ENCODE data around the gene ZKSCAN1.

Gene ZKSCAN1

DNA sequence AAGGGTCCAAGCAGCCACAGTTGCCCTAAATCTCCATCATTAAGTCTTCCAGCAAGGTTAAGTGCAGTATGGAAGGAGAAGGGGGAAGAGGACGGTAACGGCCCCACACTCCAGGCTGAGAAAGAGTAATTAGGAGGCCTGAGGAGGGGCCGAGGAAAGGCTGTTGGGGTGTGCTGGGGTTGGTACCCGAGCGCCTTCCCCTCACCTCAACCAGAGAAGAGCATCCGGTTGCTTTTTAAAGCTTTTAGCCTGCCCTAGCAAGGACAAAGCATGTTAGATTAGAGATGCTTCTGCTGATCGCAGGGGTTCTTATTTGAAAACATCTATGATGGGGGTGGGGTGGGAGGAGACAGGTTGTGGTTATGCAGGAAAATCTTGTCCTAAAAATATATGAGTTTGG is 25.2 kb downstream of the ZKSCAN1 start:
- no peak for DNase-seq

DNA sequence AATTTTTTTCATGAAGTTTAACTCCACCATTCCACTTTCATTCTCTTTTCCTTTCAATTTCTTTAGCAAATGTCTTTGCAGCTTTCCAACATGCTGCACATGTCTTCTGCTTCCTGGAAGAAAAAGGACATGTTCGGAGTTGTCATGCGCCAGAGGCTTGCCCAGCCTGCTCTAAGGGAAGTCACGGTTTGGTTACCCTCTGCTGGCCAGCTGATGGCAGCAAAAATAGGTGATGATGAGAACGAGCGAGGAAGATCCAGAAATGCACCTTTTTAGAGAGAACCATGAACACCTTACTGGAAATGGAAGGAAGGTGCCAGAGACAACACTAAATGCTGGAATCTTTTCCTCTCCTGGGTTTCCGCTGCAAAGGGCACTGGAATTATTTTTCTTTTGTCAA is 29.3 kb downstream of the ZKSCAN1 start:
- DNase-seq = no peak

DNA sequence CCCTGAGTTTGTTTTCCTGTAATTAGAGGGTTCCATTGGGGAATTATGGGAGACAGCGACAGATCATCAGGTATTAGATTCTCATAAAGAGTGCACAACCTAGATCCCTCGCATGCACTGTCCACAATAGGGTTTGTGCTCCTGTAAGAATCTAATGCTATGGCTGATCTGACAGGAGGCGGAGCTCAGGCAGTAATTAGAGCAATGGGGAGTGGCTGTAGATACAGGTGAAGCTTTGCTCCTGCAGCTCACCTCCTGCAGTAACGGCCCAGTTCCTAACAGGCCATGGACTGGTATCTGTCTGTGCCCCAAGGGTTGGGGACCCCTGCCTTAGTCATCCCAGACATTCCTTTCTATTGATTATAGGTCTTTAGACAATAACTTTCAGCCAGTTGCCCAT is 33.3 kb downstream of the ZKSCAN1 start:
- no peak for DNase-seq

DNA sequence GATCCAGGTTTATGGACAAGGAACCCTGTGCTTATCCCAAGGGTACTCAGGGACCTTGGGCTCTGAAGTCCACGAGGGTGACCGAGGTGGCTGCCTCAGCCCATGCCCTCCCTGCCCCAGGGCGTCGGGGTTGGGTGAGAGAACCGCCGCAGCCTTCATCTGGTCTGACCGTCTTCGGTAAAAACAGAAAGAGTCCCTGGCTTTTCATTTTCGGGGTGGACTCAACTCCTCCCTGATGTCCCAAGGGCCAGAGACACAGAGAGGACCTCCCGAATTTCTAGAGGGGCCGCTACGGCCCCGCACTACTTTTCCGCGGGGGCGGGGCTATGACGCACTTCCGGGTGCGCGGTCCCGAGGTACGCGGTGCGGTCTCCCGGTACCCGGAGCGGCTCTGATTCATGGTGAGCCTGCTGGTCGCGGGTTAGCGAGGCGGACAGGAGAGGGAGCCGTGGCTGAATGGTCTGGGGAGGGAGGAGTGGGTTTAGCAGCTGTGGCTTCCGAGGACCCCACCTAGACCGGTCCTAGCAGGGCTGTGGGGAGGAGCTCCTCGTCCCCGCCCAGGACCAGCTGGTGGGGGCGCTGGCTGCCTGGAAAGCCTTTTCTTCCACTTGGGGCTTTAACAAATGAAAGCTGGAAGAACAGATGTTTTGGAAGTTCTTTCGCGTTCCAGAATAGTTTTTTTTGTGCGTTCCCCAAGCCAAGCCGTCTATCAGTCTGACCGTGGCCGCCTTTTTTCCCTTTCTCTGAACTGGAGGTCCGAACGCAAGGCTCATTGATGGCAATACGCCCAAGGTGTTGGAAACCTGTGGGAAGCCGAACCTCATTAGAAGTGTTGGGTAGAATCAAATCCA is 34.3 kb downstream of the ZKSCAN1 start, which contains the start of gene ZSCAN21:
TSS of gene ZSCAN21 (plus strand) at position 334 of the 851 bp plus-strand sequence. CDS start 7,233 bp downstream, outside the sequence.
- DNase-seq = peak; percentile 85

DNA sequence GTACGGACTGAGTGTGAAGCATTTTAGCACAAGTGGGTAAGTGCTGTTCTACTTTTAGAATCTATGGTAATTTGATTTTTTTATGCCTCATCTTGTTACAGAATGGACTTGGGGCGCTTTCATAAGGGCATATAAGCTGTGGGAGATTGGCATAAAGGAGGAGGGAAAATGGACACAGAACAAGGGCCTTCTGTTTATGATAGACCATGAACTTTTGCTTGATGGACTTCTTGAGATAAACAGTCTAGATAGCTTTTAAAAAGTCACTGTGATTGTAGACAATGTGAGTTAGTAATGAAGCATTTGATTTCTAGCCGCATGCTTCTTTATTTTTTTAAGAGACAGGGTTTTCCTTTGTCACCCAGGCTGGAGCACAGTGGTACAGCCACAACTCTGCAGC is 36.2 kb downstream of the ZKSCAN1 start:
- DNase-seq = no peak

DNA sequence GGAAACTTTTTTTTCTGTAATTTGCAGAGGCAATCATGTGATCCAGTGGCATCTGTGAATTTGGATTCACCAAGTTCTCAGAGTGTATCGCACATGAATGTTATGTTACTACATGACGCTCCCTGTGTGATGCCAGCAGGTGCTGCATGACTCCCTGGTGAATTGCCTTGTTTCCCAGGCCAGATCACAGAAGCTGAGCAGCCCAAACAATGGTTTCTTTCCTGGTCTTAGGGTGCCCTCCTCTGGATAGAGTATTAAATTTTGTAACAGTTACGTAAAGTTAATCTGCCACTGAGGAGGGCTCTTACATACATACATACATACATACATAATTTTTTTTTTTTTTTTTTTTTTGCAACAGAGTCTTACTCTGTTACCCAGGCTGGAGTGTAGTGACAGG is 37.8 kb downstream of the ZKSCAN1 start:
- DNase-seq = peak; percentile 48

DNA sequence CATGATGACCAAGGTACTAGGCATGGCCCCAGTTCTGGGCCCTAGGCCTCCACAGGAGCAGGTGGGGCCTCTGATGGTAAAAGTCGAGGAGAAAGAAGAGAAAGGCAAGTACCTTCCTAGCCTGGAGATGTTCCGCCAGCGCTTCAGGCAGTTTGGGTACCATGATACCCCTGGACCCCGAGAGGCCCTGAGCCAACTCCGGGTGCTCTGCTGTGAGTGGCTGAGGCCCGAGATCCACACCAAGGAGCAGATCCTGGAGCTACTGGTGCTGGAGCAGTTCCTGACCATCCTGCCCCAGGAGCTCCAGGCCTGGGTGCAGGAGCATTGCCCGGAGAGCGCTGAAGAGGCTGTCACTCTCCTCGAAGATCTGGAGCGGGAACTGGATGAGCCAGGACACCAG is 41.6 kb downstream of the ZKSCAN1 start:
- no peak for DNase-seq

DNA sequence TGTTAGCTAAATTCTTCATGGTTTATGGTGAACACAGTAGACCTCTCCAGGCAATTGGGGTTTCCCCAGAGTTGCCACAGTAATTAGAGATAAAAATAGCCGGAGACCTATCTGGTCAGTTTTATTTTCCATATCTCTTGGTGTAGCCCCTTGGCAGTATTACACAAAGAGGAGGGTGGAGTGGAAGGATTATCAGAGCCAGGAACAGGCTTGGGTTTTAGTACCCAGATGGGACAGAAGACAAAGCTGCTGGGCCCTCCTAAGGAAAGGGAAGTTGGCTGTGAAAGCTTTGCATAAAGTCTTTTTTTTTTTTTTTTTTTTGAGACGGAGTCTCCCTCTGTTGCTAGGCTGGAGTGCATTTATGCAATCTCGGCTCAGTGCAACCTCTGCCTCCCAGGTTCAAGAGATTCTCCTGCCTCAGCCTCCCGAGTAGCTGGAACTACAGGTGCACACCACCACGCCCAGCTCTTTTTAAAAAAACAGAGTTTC is 43.9 kb downstream of the ZKSCAN1 start:
- DNase-seq = no peak

DNA sequence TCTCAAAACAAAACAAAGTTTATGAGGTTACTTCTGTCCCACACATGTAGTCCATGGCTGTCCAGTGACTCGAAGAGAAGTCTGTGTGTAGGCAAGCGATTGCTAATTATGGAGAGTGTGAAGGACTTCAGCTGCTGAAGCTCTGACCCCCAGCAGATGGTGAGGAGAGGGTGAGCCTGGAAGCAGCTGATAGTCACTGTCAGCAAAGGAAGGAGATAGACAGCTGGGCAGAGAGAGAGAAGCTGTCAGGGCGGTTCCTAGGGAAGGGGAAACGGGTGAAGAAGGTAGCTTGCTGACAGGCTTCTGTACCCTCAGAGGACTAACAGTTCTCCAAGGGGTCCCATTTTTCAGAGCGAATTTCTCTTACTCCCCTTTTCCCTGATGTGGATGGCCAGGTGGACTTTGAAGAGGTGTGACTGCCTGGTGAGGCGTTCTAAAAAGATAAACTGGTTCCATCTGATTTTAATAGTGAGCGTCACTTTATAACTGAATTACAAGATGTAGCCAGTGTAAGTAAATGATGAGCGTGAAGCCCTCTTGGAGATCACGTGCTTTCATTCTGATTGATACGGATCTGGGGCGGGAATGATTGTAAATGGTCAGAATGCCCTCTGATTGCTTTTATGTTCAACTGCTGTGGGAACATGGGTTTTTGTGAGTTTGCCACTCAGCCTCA is 46.3 kb downstream of the ZKSCAN1 start:
- no peak for DNase-seq

DNA sequence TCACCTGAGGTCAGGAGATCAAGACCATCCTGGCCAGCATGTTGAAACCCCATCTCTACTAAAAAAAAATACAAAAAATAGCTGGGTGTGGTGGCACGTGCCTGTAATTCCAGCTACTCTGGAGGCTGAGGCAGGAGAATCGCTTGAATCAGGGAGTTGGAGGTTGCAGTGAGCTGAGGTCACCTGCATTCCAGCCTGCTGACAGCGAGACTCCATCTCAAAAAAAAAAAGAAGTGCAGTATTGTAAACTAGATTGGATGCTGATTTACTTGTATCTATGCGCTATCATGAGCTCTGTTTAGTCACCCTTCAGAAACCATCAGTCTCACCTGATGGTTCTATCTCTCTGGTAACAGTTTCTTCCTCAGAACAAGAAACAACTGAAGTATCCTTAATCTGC is 48.0 kb downstream of the ZKSCAN1 start:
- no peak for DNase-seq

DNA sequence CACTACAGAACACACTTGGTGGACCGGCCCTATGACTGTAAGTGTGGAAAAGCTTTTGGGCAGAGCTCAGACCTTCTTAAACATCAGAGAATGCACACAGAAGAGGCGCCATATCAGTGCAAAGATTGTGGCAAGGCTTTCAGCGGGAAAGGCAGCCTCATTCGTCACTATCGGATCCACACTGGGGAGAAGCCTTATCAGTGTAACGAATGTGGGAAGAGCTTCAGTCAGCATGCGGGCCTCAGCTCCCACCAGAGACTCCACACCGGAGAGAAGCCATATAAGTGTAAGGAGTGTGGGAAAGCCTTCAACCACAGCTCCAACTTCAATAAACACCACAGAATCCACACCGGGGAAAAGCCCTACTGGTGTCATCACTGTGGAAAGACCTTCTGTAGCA is 48.8 kb downstream of the ZKSCAN1 start:
- DNase-seq = no peak

DNA sequence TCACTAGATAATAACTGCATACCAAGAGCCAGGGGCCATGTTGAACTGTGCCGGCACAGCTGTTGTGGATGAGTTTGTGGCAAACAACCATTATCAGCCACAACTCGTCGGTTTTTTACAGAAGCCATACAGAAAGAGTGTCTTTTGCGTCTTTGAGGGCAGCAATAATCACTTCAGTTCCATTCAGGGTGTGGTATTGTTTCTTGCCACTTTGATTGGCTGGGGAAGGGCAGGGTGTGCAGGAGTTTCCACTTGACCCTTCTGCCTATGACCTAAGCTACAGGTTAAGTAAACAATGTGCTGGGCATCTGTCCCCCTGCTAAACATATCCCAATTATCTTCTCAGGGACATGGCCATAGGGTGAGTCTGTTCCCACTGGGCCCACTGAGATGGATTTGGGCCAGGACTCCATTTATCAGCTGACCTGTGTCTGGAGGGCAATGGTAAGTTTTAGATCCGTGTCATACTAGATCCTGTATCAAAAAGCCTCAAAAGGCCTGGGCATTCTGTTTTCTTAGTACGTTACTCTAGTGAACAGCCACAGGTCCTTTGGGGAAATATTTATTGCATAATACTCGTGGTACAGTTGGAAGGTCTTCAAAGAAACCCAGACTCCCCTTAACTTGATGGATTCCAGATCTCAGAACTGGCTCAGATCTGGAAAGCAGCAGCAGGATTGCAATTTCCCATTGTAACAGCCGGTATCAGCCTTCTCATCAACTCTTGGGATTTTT is 50.2 kb downstream of the ZKSCAN1 start:
- peak; percentile 47 for DNase-seq

DNA sequence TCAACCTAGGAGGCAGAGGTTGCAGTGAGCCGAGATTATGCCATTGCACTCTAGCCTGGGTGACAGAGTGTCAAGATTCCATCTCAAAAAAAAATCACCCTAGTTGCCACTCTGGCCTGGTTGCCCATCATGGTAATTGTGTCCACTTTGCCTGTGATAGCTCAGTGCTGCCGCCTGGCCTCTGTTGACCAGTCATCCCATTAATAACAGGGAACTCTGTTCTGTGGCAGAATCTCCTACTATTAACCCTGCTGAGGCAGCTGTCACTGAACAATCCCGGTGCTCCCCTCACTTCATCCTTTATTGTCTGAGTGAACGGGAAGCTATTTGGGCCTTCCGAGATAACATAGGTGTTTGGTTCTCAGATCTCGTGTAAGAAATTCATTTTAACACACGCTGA is 51.6 kb downstream of the ZKSCAN1 start:
- no peak for DNase-seq

DNA sequence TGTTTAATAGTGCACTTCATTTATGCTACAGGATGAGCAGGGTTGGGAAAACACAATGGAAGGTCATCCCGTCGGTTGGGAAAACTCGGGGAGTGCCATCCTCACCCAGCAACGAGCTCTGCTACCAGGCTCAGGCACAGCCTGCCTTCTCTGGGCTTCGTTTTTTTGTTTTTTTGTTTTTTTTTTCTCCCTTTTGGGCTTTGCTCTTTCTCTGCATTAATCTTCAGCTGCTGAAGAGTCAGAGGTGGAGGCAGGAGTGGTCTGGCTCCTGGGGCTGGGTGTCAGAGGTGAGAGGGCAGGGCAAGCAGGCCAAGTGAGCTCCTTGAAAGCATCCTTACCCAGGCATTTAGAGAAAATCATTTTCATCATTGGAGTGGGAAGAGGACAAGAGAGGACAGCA is 54.6 kb downstream of the ZKSCAN1 start:
- DNase-seq = no peak

DNA sequence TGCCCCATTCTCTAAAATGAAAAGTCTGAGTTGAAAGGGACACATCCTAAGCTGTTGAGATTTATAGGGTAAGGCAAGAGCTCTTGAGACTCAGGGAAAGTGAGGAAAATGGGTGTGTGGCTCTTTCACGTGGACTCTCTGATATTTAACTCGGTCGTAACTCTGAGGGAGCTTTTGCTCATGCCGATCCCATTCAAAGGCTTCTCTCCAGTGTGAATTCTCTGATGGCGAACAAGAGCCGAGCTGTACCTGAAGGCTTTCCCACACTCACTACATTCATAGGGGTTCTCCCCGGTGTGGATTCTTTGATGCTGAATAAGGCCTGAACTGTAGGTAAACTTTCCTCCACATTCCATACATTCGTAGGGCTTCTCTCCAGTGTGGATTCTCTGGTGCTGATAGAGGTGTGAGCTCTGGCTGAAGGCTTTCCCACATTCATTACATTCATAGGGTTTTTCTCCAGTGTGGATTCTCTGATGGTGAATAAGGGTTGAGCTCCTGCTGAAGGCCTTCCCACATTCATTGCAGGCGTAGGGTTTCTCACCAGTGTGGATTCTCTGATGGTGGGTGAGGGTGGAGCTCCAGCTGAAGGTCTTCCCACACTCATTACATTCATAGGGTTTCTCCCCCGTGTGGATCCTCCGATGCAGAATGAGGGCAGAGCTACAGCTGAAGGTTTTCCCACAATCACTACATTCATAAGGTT is 55.8 kb downstream of the ZKSCAN1 start:
- DNase-seq = no peak

DNA sequence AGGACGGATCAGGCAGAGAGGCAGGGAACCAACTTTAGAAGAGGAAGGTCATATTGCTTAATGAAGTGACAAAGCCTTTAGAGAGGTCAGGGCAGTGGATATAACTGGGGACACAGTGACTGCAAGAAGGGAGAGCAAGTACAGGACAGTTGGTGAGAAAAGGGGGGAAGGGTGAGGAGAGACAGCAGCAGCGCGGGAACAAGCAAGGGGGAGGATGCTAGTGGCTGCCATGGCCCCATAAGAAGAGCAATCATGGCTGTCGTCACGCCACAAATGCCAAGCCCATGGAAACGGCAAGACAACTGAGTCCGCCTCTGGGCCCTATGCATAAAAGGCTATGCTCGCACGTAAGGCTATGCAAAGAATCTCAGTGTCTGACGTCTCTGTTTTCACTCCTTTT is 57.1 kb downstream of the ZKSCAN1 start:
- DNase-seq = no peak

DNA sequence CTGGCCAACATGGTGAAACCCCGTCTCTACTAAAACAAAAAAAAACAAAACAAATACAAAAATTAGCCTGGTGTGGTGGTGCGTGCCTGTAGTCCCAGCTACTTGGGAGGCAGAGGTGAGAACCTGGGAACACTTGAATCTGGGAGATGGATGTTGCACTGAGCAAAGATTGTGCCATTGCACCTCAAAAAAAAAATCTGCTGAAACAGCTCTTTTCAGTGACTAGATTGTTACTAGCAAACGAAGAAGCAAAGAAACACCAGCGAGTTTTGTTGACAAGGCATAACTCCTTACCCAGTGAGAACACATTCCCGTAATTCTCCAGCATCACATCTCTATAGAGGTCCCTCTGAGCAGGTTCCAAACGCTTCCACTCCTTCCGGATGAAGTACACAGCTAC is 59.4 kb downstream of the ZKSCAN1 start:
- no peak for DNase-seq

DNA sequence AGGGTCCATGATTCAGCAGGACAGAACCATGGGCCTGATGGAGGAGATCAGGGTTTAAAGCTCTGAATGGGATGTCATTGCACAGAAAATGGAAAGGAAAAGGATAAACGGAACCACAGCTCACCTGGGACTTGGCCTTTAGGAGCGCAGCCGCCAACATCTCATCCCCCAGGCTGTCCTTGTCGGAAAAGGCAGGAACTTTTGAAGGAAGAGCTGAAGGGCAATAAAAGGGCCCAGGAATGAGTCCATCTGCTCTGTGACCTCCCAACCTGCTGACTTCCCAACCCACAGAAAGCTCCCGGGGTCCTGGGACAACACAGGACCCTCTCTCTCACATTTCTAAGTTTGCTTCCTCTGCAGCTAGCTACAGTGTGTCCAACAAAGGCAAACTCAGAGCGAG is 60.0 kb downstream of the ZKSCAN1 start:
- no peak for DNase-seq

DNA sequence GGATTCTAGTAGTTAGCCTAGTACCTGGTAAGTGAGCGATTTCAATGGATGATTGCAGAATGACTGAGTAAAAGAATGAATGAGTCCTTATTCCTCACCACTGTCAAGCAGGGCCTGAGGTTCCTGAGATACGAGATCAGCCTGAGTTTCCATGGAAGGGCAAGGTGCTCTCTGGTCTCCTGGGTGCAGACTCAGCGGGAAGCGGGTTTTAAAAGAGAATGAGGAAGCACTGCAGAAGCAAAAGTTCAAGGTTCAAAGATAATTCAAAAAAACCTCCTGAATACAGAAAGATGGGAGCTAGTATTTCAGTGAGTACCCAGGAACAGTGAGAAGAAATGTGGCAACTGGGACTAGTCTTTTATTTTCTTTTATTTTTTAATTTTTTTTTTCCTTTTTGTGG is 61.8 kb downstream of the ZKSCAN1 start:
- DNase-seq = no peak

DNA sequence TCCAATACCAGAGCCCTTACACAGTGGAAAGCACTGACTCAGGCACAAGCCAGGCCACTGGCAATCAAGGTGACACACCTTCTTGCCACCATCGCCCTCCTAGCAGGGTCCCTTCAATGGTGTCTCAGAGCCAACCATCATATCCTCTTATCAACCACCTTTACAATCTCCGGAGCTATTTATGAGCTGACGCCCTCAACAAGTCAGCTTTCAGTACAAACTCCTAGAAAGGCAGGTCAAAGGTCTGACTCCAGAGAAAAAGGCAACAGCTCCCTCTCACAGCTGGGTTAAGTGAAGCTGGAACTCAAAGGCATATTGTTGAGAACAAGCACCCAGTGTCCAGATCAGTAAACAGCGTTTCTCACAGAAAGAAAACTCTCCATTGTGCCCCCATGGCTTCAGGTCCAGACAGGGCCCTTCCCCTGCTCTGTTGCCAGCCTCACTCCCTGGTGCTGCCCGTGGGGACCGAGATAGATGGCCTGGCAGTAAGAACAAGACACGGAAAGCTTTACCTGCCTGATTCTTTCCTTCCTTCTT is 63.7 kb downstream of the ZKSCAN1 start:
- no peak for DNase-seq

DNA sequence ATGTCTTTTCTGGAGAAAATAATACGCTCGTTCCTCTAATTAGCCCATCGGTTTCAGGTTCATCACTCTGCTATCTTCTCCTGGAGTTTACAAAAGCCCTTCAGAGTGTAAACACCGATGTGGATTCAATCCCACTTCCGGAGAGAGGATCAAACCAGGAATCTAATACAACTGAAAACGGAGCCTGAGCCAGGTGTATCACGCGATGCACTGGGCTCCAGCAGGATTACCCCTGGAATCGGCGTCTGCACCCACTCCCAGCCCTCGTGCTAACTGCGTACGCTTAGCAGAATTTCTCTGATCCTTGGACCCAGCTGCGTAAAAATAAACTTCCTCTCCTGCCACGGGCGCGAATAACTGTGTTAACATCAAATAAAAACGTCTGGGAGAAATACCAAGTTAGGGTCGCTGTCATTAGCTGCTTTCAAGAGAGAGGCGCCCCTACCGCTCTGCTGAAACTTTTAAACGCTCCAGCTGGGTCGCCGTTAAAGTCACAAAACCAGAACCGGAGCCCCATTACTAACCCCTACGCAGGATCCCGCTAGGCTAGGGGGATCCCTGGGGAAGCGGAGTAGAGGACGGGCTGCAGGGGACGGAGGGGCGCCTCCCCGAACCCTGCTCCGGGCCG is 65.6 kb downstream of the ZKSCAN1 start:
- DNase-seq = no peak

DNA sequence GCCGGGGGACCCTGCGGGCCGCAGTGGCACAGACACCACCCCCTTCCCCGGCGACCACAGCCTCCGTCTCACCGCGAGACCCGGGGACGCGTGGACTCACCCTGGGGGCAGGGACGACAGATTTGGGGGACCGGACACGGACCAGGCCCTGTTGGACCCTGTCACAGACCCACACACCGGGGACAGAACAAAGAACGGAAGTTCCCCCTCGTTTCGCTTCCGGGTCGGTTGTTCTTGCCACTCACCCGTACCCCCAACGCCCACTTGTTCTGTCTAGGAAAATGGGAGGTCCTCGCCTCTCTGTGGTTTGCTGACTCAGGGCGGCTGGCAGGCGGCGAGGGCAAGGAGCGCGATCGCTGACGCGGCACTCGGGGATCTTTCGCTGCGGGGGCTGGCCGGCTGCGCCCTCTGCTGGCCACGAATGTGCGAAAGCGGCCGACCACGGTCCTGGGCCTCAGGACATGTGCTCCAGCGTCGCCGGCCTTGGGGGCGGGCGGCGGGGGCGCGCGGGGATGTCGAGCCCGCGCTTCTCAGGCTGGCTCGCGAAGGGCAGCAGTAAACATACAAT is 66.2 kb downstream of the ZKSCAN1 start, which contains the start of gene ZNF3:
TSS of gene ZNF3 (minus strand) at position 189 of the 568 bp plus-strand sequence. CDS start 4,366 bp downstream, outside the sequence.
- DNase-seq = peak; percentile 99

All from fibroblast of skin of right biceps (primary cell).